H1 (cell line): Measurements from ENCODE around the gene CALM1. TPM values are rescaled to one million over a fixed set of nuclear protein-coding genes. Genes with fewer than 3 reads are reported as not detected.

Experiments
- CTCF ChIA-PET: fragments of 300-600 bp; sonication (Branson Sonifier 250); formaldehyde crosslinking; loops from one replicate; lab custom pipeline; 2021; ENCODE audit not compliant: partially characterized antibody; lab: Charles Lee
- POLR2A ChIA-PET: fragments of 300-600 bp; sonication (Branson Sonifier 250); formaldehyde crosslinking; loops from one replicate; lab custom pipeline; 2021; ENCODE audit warnings: inconsistent platforms; ENCODE audit not compliant: partially characterized antibody; lab: Charles Lee
- DNase-seq, 2 experiments: peaks; one replicate each; pipeline versions ENCODE4 v3.0.0 to v3.0.0-alpha.2; 2010 to 2022; ENCODE audit warnings: low spot score in 2 of 2, low read depth in 1 of 2, mixed read lengths in 1 of 2
- FAIRE-seq: peaks from 2 replicates; lab custom pipeline; 2011; peaks lifted over from hg19 to GRCh38; lab: Jason Lieb, UNC
- H2AFZ ChIP-seq: 2 replicates; pipeline ENCODE4 v1.8.1; 2012; ENCODE audit warnings: low read length, inconsistent platforms
- H2AK5ac ChIP-seq: 2 replicates; pipeline ENCODE4 v1.6.1; 2013; ENCODE audit warnings: low read depth, low read length
- H2BK120ac ChIP-seq: replicated peaks from 2 replicates; pipeline ENCODE3; 2013; ENCODE audit warnings: low read depth, low read length, inconsistent platforms
- H2BK12ac ChIP-seq: 2 replicates; pipeline ENCODE4 v1.6.1; 2013; ENCODE audit warnings: low read depth, low read length
- H2BK15ac ChIP-seq: 2 replicates; pipeline ENCODE4 v1.6.1; 2013; ENCODE audit warnings: low read length
- H2BK20ac ChIP-seq: 2 replicates; pipeline ENCODE4 v1.6.1; 2013; ENCODE audit warnings: low read length
- H2BK5ac ChIP-seq: 2 replicates; pipeline ENCODE4 v1.6.1; 2013; ENCODE audit warnings: low read depth, low read length
- H3K14ac ChIP-seq: 2 replicates; pipeline ENCODE4 v1.6.1; 2013; ENCODE audit warnings: inconsistent platforms; ENCODE audit not compliant: insufficient read length
- H3K18ac ChIP-seq: 2 replicates; pipeline ENCODE4 v1.6.1; 2013; ENCODE audit warnings: low read length; ENCODE audit errors: extremely low read depth
- H3K23ac ChIP-seq: 2 replicates; pipeline ENCODE4 v1.6.1; 2013; ENCODE audit warnings: inconsistent platforms; ENCODE audit not compliant: insufficient read length
- H3K23me2 ChIP-seq: 2 replicates; pipeline ENCODE4 v1.6.1; 2013; ENCODE audit warnings: low read depth, low read length
- H3K27ac ChIP-seq: 2 replicates; pipeline ENCODE4 v1.6.1; 2011; ENCODE audit warnings: low read depth, low read length, inconsistent platforms
- H3K27me3 ChIP-seq, 4 experiments: replicated peaks in 1 of 4; 1 replicate in 1 of 4; 2 replicates in 3 of 4; pipeline versions ENCODE4 v1.6.1 to v1.8.1; 2011 to 2013; ENCODE audit warnings: low read length in 3 of 4, mild to moderate bottlenecking in 3 of 4, inconsistent platforms in 2 of 4, mixed read lengths in 2 of 4, moderate library complexity in 1 of 4; ENCODE audit not compliant: control insufficient read depth in 3 of 4, insufficient read depth in 3 of 4; ENCODE audit errors: extremely low read depth in 1 of 4
- H3K36me3 ChIP-seq, 4 experiments: 2 replicates each; pipeline versions ENCODE4 v1.6.1 to v1.8.1; 2011 to 2013; ENCODE audit warnings: mild to moderate bottlenecking in 4 of 4, low read length in 3 of 4, moderate library complexity in 2 of 4, control low read depth in 1 of 4, inconsistent platforms in 1 of 4; ENCODE audit not compliant: insufficient read depth in 4 of 4, control insufficient read depth in 2 of 4
- H3K4ac ChIP-seq: replicated peaks from 2 replicates; pipeline ENCODE3; 2013; ENCODE audit warnings: low read length, low read depth, mixed read lengths, inconsistent platforms; ENCODE audit not compliant: insufficient read length
- H3K4me1 ChIP-seq, 4 experiments: replicated peaks in 1 of 4; 1 replicate in 1 of 4; 2 replicates in 3 of 4; pipeline versions ENCODE4 v1.6.1 to v1.8.1; 2011 to 2013; ENCODE audit warnings: low read length in 3 of 4, inconsistent platforms in 2 of 4, mixed read lengths in 1 of 4; ENCODE audit not compliant: insufficient read depth in 4 of 4, control insufficient read depth in 3 of 4
- H3K4me2 ChIP-seq, 2 experiments: 2 replicates each; pipeline versions ENCODE4 v1.6.1 to v1.8.1; 2011 to 2013; ENCODE audit warnings: low read depth in 2 of 2, low read length in 2 of 2, control low read depth in 1 of 2, inconsistent platforms in 1 of 2, mild to moderate bottlenecking in 1 of 2; ENCODE audit not compliant: insufficient read depth in 1 of 2
- H3K4me3 ChIP-seq, 4 experiments: fragments of 200-600, 300-600 bp in 1 of 4; sonication (generic), shearing (Covaris generic), sonication (Bioruptor Twin) in 1 of 4; 2 replicates each; pipeline versions ENCODE4 v1.5.1 to v1.8.1; 2011 to 2016; ENCODE audit warnings: low read length in 4 of 4, low read depth in 3 of 4, control low read depth in 2 of 4, inconsistent platforms in 2 of 4, mild to moderate bottlenecking in 2 of 4, mixed read lengths in 1 of 4, moderate library complexity in 1 of 4; ENCODE audit not compliant: insufficient read depth in 2 of 4; ENCODE audit errors: extremely low read depth in 1 of 4
- H3K56ac ChIP-seq: replicated peaks from 2 replicates; pipeline ENCODE3; 2013; ENCODE audit warnings: low read depth, mild to moderate bottlenecking, mixed read lengths, low read length, inconsistent platforms; ENCODE audit not compliant: insufficient read length
- H3K79me1 ChIP-seq: 2 replicates; pipeline ENCODE4 v1.6.1; 2013; ENCODE audit warnings: low read depth, low read length, control low read depth
- H3K79me2 ChIP-seq, 2 experiments: 2 replicates each; pipeline versions ENCODE4 v1.6.1 to v1.8.1; 2012 to 2013; ENCODE audit warnings: low read length in 2 of 2, mild to moderate bottlenecking in 2 of 2, inconsistent platforms in 1 of 2; ENCODE audit not compliant: insufficient read depth in 2 of 2, control insufficient read depth in 1 of 2
- H3K9ac ChIP-seq, 4 experiments: replicated peaks in 1 of 4; 1 replicate in 1 of 4; 2 replicates in 3 of 4; pipeline versions ENCODE4 v1.6.1 to v1.8.1; 2011 to 2013; ENCODE audit warnings: low read depth in 3 of 4, low read length in 3 of 4, control low read depth in 2 of 4, mild to moderate bottlenecking in 2 of 4, moderate library complexity in 2 of 4, inconsistent platforms in 1 of 4; ENCODE audit errors: extremely low read depth in 1 of 4
- H3K9me3 ChIP-seq, 2 experiments: 2 replicates each; pipeline versions ENCODE4 v1.6.1 to v1.8.1; 2012 to 2013; ENCODE audit warnings: mild to moderate bottlenecking in 2 of 2, moderate library complexity in 2 of 2, control low read depth in 1 of 2, inconsistent platforms in 1 of 2, low read depth in 1 of 2, low read length in 1 of 2, mixed read lengths in 1 of 2; ENCODE audit not compliant: insufficient read depth in 2 of 2
- H4K20me1 ChIP-seq, 2 experiments: replicated peaks in 1 of 2; 2 replicates each; pipeline versions ENCODE3 to v1.8.1; 2011 to 2013; ENCODE audit warnings: inconsistent platforms in 2 of 2, low read length in 2 of 2, mild to moderate bottlenecking in 1 of 2; ENCODE audit not compliant: insufficient read depth in 2 of 2, control insufficient read depth in 1 of 2
- H4K5ac ChIP-seq: 2 replicates; pipeline ENCODE4 v1.6.1; 2013; ENCODE audit warnings: low read length, low read depth, mixed read lengths, inconsistent platforms; ENCODE audit not compliant: insufficient read length
- H4K8ac ChIP-seq: 2 replicates; pipeline ENCODE4 v1.8.0; 2013; ENCODE audit warnings: mild to moderate bottlenecking, moderate library complexity, low read length, inconsistent platforms; ENCODE audit not compliant: insufficient read depth; ENCODE audit errors: extremely low read depth
- H4K91ac ChIP-seq: replicated peaks from 2 replicates; pipeline ENCODE3; 2013; ENCODE audit warnings: low read length, mixed read lengths, inconsistent platforms; ENCODE audit not compliant: insufficient read length
- CHD2 ChIP-seq: IDR thresholded peaks from 2 replicates; pipeline ENCODE4 v1.6.1; 2012; ENCODE audit warnings: low read length, improper control_type of control experiment
- HDAC2 ChIP-seq, 2 experiments: fragments of 300-600 bp in 1 of 2; sonication (generic) in 1 of 2; IDR thresholded peaks; 2 replicates each; pipeline ENCODE4 v1.6.1; 2011 to 2012; ENCODE audit warnings: low read depth in 2 of 2, low read length in 2 of 2, mild to moderate bottlenecking in 2 of 2, moderate library complexity in 2 of 2, borderline replicate concordance in 1 of 2, inconsistent platforms in 1 of 2
- RAD21 ChIP-seq, 2 experiments: IDR thresholded peaks in 1 of 2; conservative IDR thresholded peaks in 1 of 2; 2 replicates each; pipeline ENCODE4 v1.6.1; 2011; ENCODE audit warnings: low read depth in 2 of 2, low read length in 2 of 2, improper control_type of control experiment in 1 of 2, inconsistent platforms in 1 of 2, mild to moderate bottlenecking in 1 of 2, moderate library complexity in 1 of 2
- RBBP5 ChIP-seq: IDR thresholded peaks from 2 replicates; pipeline ENCODE4 v1.7.1; 2012; ENCODE audit warnings: low read depth, mild to moderate bottlenecking, inconsistent platforms, low read length, moderate library complexity, borderline replicate concordance
- RFX5 ChIP-seq: IDR thresholded peaks from 2 replicates; pipeline ENCODE4 v1.6.1; 2011; ENCODE audit warnings: low read depth, low read length, improper control_type of control experiment, borderline replicate concordance
- RNF2 ChIP-seq: fragments of 200-900, 300-1000 bp; sonication (generic); IDR thresholded peaks from 2 replicates; pipeline ENCODE4 v1.7.1; 2016; ENCODE audit warnings: borderline replicate concordance, low read depth, mild to moderate bottlenecking, antibody characterized with exemption, low read length; ENCODE audit not compliant: poor library complexity, severe bottlenecking; ENCODE audit errors: missing control alignments
- SIN3A ChIP-seq, 2 experiments: IDR thresholded peaks in 1 of 2; conservative IDR thresholded peaks in 1 of 2; 2 replicates each; pipeline ENCODE4 v1.6.1; 2011 to 2012; ENCODE audit warnings: low read length in 2 of 2, improper control_type of control experiment in 1 of 2, low read depth in 1 of 2, mild to moderate bottlenecking in 1 of 2
- SIX5 ChIP-seq: IDR thresholded peaks from 2 replicates; pipeline ENCODE4 v1.6.1; 2011; ENCODE audit warnings: mild to moderate bottlenecking, low read depth, low read length
- WGBS, 2 experiments: shearing (Covaris generic) in 1 of 2; methylation state at CpG; one replicate each; pipeline versions ENCODE4 v1.1.6 to v1.1.7; 2013 to 2015; ENCODE audit warnings: low lambda C conversion rate in 2 of 2, mixed read lengths in 2 of 2, inconsistent platforms in 1 of 2, low coverage in 1 of 2, missing lambda C conversion rate in 1 of 2; ENCODE audit not compliant: insufficient replicate concordance in 2 of 2, insufficient coverage in 1 of 2, insufficient read length in 1 of 2; ENCODE audit errors: extremely low coverage in 1 of 2, missing lambda C conversion rate in 1 of 2; 5-methylcytosine and 5-hydroxymethylcytosine counted together
- polyA plus RNA-seq, 7 experiments: library from polyadenylated mRNA; depleted of rRNA in 3 of 7; stranded (reverse) in 5 of 7; unstranded in 2 of 7; fragments of >200 nt in 5 of 7; fragments of 200-250 nt in 2 of 7; gene quantifications; 1 replicate in 5 of 7; 2 replicates in 1 of 7; 4 replicates in 1 of 7; pipeline versions ENCODE4 v1.2.1 to v1.2.3, GENCODE V29; 2011 to 2013; ENCODE audit warnings: missing spikeins in 2 of 7, mixed read lengths in 2 of 7
- total RNA-seq: library from RNA; stranded (reverse); fragmentation: NEBNext Ultra II Directional; extraction: Animal tissue kit (Norgen Biotek cat#: 25700); gene quantifications from 2 replicates; pipeline ENCODE4 v1.2.1, GENCODE V29; 2021
- TF ChIP-seq, protein P1 (sequence below): IDR thresholded peaks from 2 replicates; pipeline ENCODE4 v1.6.1; 2012; ENCODE audit warnings: inconsistent platforms
- TF ChIP-seq, protein P2 (sequence below): IDR thresholded peaks from 2 replicates; pipeline ENCODE4 v1.6.1; 2011; ENCODE audit warnings: low read length, improper control_type of control experiment

Gene CALM1
- total and polyA plus RNA-seq, 2 of the 8 experiments (the other 6 are each of a cell fraction or from before 2014, with no cell fraction given) = 285 to 422 TPM

DNA sequence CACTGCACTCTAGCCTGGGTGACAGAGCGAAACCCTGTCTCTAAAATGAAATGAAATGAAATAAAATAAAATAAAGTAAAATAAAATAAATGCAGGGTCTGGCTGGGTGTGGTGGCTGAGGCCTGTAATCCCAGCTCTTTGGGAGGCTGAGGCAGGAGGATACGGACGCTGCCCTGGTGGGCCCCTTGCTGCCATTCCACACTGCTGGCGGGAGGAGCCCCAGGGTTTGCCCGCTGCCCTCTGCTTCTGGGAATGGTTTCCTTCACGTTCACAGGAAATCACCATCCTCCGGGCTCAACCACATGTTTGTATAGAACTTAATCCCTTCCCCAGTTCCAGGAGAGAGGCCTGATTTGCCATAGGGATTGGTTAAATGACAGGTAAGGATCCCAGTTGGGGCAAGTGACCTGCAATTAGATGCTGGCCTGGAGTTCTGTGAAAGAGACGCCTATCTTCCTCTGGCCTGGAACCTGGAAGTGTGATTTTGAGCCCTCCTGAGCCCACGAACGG, 29.3 kb downstream of the CALM1 start:
- H3K4me3 ChIP-seq = no peak overlapping the region
- FAIRE-seq = no peak
- TF ChIP-seq SIN3A (conservative IDR thresholded peaks at IDR 0.05 in 1 of 2, IDR thresholded peaks at IDR 0.05 in 1 of 2; ENCODE audit: low read depth in 1 of 2, low read length in 2 of 2) (no peak), SIX5 (no peak), RAD21 (IDR thresholded peaks at IDR 0.05 in 1 of 2, conservative IDR thresholded peaks at IDR 0.05 in 1 of 2; ENCODE audit: low read depth in 2 of 2, low read length in 2 of 2) (no peak), RNF2 (no peak), CHD2 (no peak), RBBP5 (no peak), HDAC2 (IDR thresholded peaks at IDR 0.05; ENCODE audit: borderline replicate concordance in 1 of 2, low read depth in 2 of 2, low read length in 2 of 2) (no peak), RFX5 (no peak)
- TF ChIP-seq, protein P1, sequence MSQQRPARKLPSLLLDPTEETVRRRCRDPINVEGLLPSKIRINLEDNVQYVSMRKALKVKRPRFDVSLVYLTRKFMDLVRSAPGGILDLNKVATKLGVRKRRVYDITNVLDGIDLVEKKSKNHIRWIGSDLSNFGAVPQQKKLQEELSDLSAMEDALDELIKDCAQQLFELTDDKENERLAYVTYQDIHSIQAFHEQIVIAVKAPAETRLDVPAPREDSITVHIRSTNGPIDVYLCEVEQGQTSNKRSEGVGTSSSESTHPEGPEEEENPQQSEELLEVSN = no peak
- TF ChIP-seq, protein P2, sequence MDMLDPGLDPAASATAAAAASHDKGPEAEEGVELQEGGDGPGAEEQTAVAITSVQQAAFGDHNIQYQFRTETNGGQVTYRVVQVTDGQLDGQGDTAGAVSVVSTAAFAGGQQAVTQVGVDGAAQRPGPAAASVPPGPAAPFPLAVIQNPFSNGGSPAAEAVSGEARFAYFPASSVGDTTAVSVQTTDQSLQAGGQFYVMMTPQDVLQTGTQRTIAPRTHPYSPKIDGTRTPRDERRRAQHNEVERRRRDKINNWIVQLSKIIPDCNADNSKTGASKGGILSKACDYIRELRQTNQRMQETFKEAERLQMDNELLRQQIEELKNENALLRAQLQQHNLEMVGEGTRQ = no peak

More for the DNA sequence above, 29.3 kb downstream of the CALM1 start:
- ChIA-PET CTCF (interaction anchor here (0.8 to 1.5 kb wide), 2 partner anchors 12 to 1673 kb away, joined by 3 to 4 read pairs; no protein-coding TSS in a partner anchor), POLR2A (interaction anchor here (1.3 kb wide), 1 partner anchor 84 kb away, joined by 4 read pairs; no protein-coding TSS in a partner anchor)
- no peak overlapping the region for H3K4me2 ChIP-seq
- H3K18ac ChIP-seq = no peak overlapping the region
- no peak overlapping the region for H3K9ac ChIP-seq
- H3K79me2 ChIP-seq = no peaks in the 10 kb centered on the region
- no peak overlapping the region for H3K14ac ChIP-seq
- H3K56ac ChIP-seq = no peak overlapping the region
- H4K8ac ChIP-seq = no peak overlapping the region
- H3K27ac ChIP-seq = no peak overlapping the region
- H3K79me1 ChIP-seq = no peaks in the 10 kb centered on the region
- peaks cover 0 to 13% (median 3%) of the 10 kb centered on the region in 4 experiments; a peak in 5 of 7 replicates for H3K4me1 ChIP-seq
- DNase-seq = no peak
- H3K23me2 ChIP-seq = no peaks in the 10 kb centered on the region
- H3K36me3 ChIP-seq = no peaks in the 10 kb centered on the region
- no peak overlapping the region for H2AFZ ChIP-seq
- no peaks in the 10 kb centered on the region; a peak in 1 of 4 replicates for H3K9me3 ChIP-seq
- H3K27me3 ChIP-seq = no peaks in the 10 kb centered on the region
- no peak overlapping the region for H4K5ac ChIP-seq
- no peak overlapping the region for H3K23ac ChIP-seq
- H2BK15ac ChIP-seq = no peak overlapping the region
- 88% methylated on average over 7 of the region's 10 CpGs; no CpG with 5 or more reads in 1 of the 2 experiments for WGBS, 2 experiments
- no peak overlapping the region for H2BK5ac ChIP-seq
- H2AK5ac ChIP-seq = no peak overlapping the region
- H2BK12ac ChIP-seq = no peak overlapping the region
- H2BK120ac ChIP-seq = no peak overlapping the region
- H4K91ac ChIP-seq = no peak overlapping the region
- no peak overlapping the region for H2BK20ac ChIP-seq
- no peak overlapping the region for H3K4ac ChIP-seq
- H4K20me1 ChIP-seq = no peaks in the 10 kb centered on the region
